H9 (cell line): ENCODE data around the gene RILP. TPM values are rescaled to one million over a fixed set of nuclear protein-coding genes. Genes with fewer than 3 reads are reported as not detected.

Source experiments
- DNase-seq: peaks from one replicate; pipeline ENCODE4 v3.0.0-alpha.2; 2017
- H2AFZ ChIP-seq: one replicate; pipeline ENCODE4 v1.6.1; 2013; ENCODE audit warnings: mild to moderate bottlenecking, low read length, control low read depth, moderate library complexity
- H2AK5ac ChIP-seq: 2 replicates; pipeline ENCODE4 v1.6.1; 2013; ENCODE audit warnings: low read length, control low read depth, mixed read lengths; ENCODE audit not compliant: insufficient read length
- H2BK120ac ChIP-seq: one replicate; pipeline ENCODE4 v1.6.1; 2013; ENCODE audit warnings: low read depth, mild to moderate bottlenecking, low read length, control low read depth, inconsistent platforms; ENCODE audit not compliant: poor library complexity, severe bottlenecking
- H2BK12ac ChIP-seq: 2 replicates; pipeline ENCODE4 v1.6.1; 2013; ENCODE audit warnings: low read length, control low read depth, mixed read lengths, low read depth; ENCODE audit not compliant: insufficient read length
- H2BK15ac ChIP-seq: 2 replicates; pipeline ENCODE4 v1.6.1; 2013; ENCODE audit warnings: low read depth, low read length, control low read depth
- H2BK20ac ChIP-seq: one replicate; pipeline ENCODE4 v1.6.1; 2013; ENCODE audit warnings: low read depth, mild to moderate bottlenecking, low read length, control low read depth, inconsistent platforms; ENCODE audit not compliant: poor library complexity, severe bottlenecking
- H2BK5ac ChIP-seq: 2 replicates; pipeline ENCODE4 v1.6.1; 2013; ENCODE audit warnings: low read length, control low read depth, mixed read lengths; ENCODE audit not compliant: insufficient read length
- H3K14ac ChIP-seq: 2 replicates; pipeline ENCODE4 v1.6.1; 2013; ENCODE audit warnings: low read length, control low read depth; ENCODE audit not compliant: insufficient read depth
- H3K18ac ChIP-seq: 2 replicates; pipeline ENCODE4 v1.6.1; 2013; ENCODE audit warnings: low read depth, mild to moderate bottlenecking, mixed read lengths, low read length, control low read depth; ENCODE audit not compliant: insufficient read length
- H3K23ac ChIP-seq: 2 replicates; pipeline ENCODE4 v1.6.1; 2013; ENCODE audit warnings: low read length, control low read depth, mixed read lengths, low read depth; ENCODE audit not compliant: insufficient read length
- H3K23me2 ChIP-seq: 2 replicates; pipeline ENCODE4 v1.6.1; 2013; ENCODE audit warnings: low read depth, mild to moderate bottlenecking, mixed read lengths, low read length, control low read depth; ENCODE audit not compliant: insufficient read length, poor library complexity, severe bottlenecking
- H3K27ac ChIP-seq: 2 replicates; pipeline ENCODE4 v1.5.1; 2013; ENCODE audit warnings: low read length, control low read depth, mixed read lengths, low read depth; ENCODE audit not compliant: insufficient read length
- H3K27me3 ChIP-seq: 2 replicates; pipeline ENCODE4 v1.6.1; 2013; ENCODE audit warnings: low read length, control low read depth, inconsistent platforms; ENCODE audit not compliant: insufficient read depth
- H3K4ac ChIP-seq: 2 replicates; pipeline ENCODE4 v1.6.1; 2013; ENCODE audit warnings: low read depth, mild to moderate bottlenecking, control low read depth, inconsistent platforms, low read length, moderate library complexity
- H3K4me1 ChIP-seq: 2 replicates; pipeline ENCODE4 v1.6.1; 2013; ENCODE audit warnings: low read length, control low read depth, inconsistent platforms; ENCODE audit not compliant: insufficient read depth
- H3K4me2 ChIP-seq: 2 replicates; pipeline ENCODE4 v1.6.1; 2013; ENCODE audit warnings: low read length, control low read depth, mixed read lengths; ENCODE audit not compliant: insufficient read length, insufficient read depth
- H3K56ac ChIP-seq: 2 replicates; pipeline ENCODE4 v1.6.1; 2013; ENCODE audit warnings: low read depth, mild to moderate bottlenecking, mixed read lengths, low read length, control low read depth; ENCODE audit not compliant: insufficient read length
- H3K79me1 ChIP-seq: 2 replicates; pipeline ENCODE4 v1.6.1; 2013; ENCODE audit warnings: low read depth, mild to moderate bottlenecking, moderate library complexity, low read length, control low read depth, inconsistent platforms; ENCODE audit not compliant: insufficient read depth, poor library complexity, severe bottlenecking
- H3K79me2 ChIP-seq: 2 replicates; pipeline ENCODE4 v1.6.1; 2013; ENCODE audit warnings: low read length, control low read depth, inconsistent platforms; ENCODE audit not compliant: insufficient read depth
- H3K9ac ChIP-seq: 2 replicates; pipeline ENCODE4 v1.6.1; 2013; ENCODE audit warnings: low read length, control low read depth, mixed read lengths; ENCODE audit not compliant: insufficient read length; ENCODE audit errors: extremely low read depth
- H3K9me3 ChIP-seq: one replicate; pipeline ENCODE4 v1.6.1; 2013; ENCODE audit warnings: low read depth, low read length, inconsistent platforms; ENCODE audit not compliant: control insufficient read depth
- H3T11ph ChIP-seq: one replicate; pipeline ENCODE4 v1.6.1; 2013; ENCODE audit warnings: mild to moderate bottlenecking, low read length, control low read depth, inconsistent platforms
- H4K20me1 ChIP-seq: one replicate; pipeline ENCODE4 v1.6.1; 2013; ENCODE audit not compliant: control insufficient read depth, insufficient read length, insufficient read depth
- H4K5ac ChIP-seq: 2 replicates; pipeline ENCODE4 v1.6.1; 2013; ENCODE audit warnings: low read depth, mild to moderate bottlenecking, mixed read lengths, low read length, control low read depth; ENCODE audit not compliant: insufficient read length
- H4K8ac ChIP-seq: replicated peaks from 2 replicates; pipeline ENCODE4 v1.6.1; 2013; ENCODE audit warnings: low read length, control low read depth, mixed read lengths, low read depth; ENCODE audit not compliant: insufficient read length
- H4K91ac ChIP-seq: 2 replicates; pipeline ENCODE4 v1.6.1; 2013; ENCODE audit warnings: low read depth, mild to moderate bottlenecking, moderate library complexity, mixed read lengths, low read length, control low read depth; ENCODE audit not compliant: insufficient read length
- H3K27ac Mint-ChIP-seq, 3 experiments: 2 replicates in 2 of 3; 3 replicates in 1 of 3; pipeline ENCODE4 v1.8.0; 2020 to 2021; ENCODE audit warnings: mixed read lengths in 3 of 3, mild to moderate bottlenecking in 1 of 3, moderate library complexity in 1 of 3
- H3K27me3 Mint-ChIP-seq: 2 replicates; pipeline ENCODE4 v1.8.0; 2021; ENCODE audit warnings: low read depth, mild to moderate bottlenecking, moderate library complexity, mixed read lengths
- H3K36me3 Mint-ChIP-seq, 3 experiments: 2 replicates in 2 of 3; 3 replicates in 1 of 3; pipeline ENCODE4 v1.8.0; 2020 to 2021; ENCODE audit warnings: low read depth in 3 of 3, mixed read lengths in 3 of 3; ENCODE audit not compliant: insufficient read depth in 1 of 3
- H3K4me1 Mint-ChIP-seq, 2 experiments: 2 replicates each; pipeline ENCODE4 v1.8.0; 2020; ENCODE audit warnings: mixed read lengths in 2 of 2
- H3K4me3 Mint-ChIP-seq, 2 experiments: 2 replicates in 1 of 2; 3 replicates in 1 of 2; pipeline ENCODE4 v1.8.0; 2020 to 2021; ENCODE audit warnings: mild to moderate bottlenecking in 2 of 2, mixed read lengths in 2 of 2, moderate library complexity in 1 of 2
- H3K9me3 Mint-ChIP-seq, 2 experiments: 2 replicates in 1 of 2; 3 replicates in 1 of 2; pipeline ENCODE4 v1.8.0; 2020; ENCODE audit warnings: mild to moderate bottlenecking in 2 of 2, mixed read lengths in 2 of 2, moderate library complexity in 1 of 2
- CTCF ChIP-seq: fragments of 200-600 bp; sonication (generic); conservative IDR thresholded peaks from 3 replicates; pipeline ENCODE4 v1.8.0; 2021; ENCODE audit warnings: antibody characterized with exemption, mild to moderate bottlenecking
- WGBS: extraction: QIAGEN DNeasy Blood & Tissue Kit; methylation state at CpG from one replicate; pipeline ENCODE4 v1.1.7; 2013; ENCODE audit warnings: missing lambda C conversion rate, low lambda C conversion rate, mixed read lengths; ENCODE audit not compliant: insufficient read length; ENCODE audit errors: extremely low coverage; 5-methylcytosine and 5-hydroxymethylcytosine counted together
- total RNA-seq: library from RNA; stranded (reverse); gene quantifications from 2 replicates; pipeline ENCODE4 v1.2.1, GENCODE V29; 2021

RILP gene
- total RNA-seq, 1 experiment from 2014 or later: 5.4 TPM

- WGBS: no CpG with 5 or more reads among the region's 10 CpGs
- H3K27me3 ChIP-seq: no peaks in the 10 kb centered on the region
- no peak for DNase-seq
Measured at GRCh38 chr17:1611715-1612114, 38.0 kb downstream of the RILP start.

More at GRCh38 chr17:1611715-1612114, 38.0 kb downstream of the RILP start:
- peaks cover 0 to 2% of the 10 kb centered on the region in 2 experiments; a peak in 1 of 4 replicates for H3K4me1 Mint-ChIP-seq
- Histone ChIP-seq H4K20me1 (no peaks in the 10 kb centered on the region), H2AFZ (no peak overlapping the region), H4K8ac (no peak overlapping the region), H2AK5ac (no peak overlapping the region), H3K79me1 (no peaks in the 10 kb centered on the region), H3K14ac (no peak overlapping the region), H3K9ac (no peak overlapping the region), H3K18ac (no peak overlapping the region), H3K9me3 (no peaks in the 10 kb centered on the region), H3K23ac (no peak overlapping the region), H3T11ph (no peak overlapping the region), H3K4me2 (no peak overlapping the region), H3K23me2 (no peaks in the 10 kb centered on the region), H2BK15ac (no peak overlapping the region), H2BK5ac (no peak overlapping the region), H2BK120ac (no peak overlapping the region), H3K4ac (no peak overlapping the region), H2BK12ac (no peak overlapping the region), H3K79me2 (no peaks in the 10 kb centered on the region), H3K27ac (no peak overlapping the region), H4K91ac (no peak overlapping the region), H2BK20ac (no peak overlapping the region), H4K5ac (no peak overlapping the region), H3K56ac (no peak overlapping the region), H3K4me1 (no peaks in the 10 kb centered on the region)
- TF ChIP-seq CTCF: no peak
- peak overlapping the region in 2 of 3 experiments; percentile 46 to 67; a peak in 1 of 7 replicates for H3K27ac Mint-ChIP-seq
- H3K4me3 Mint-ChIP-seq: no peak overlapping the region
- no peaks in the 10 kb centered on the region for H3K27me3 Mint-ChIP-seq
- H3K36me3 Mint-ChIP-seq: peaks cover 2 to 12% (median 7%) of the 10 kb centered on the region in 3 experiments; a peak in 5 of 7 replicates
- H3K9me3 Mint-ChIP-seq: no peaks in the 10 kb centered on the region
